Measurements from ENCODE around the gene MAN1A2.
A peak's percentile ranks its signal among the peaks of the same experiment; 100 is the strongest.
"Not testable (repeated sequence)": the region's sequence is repeated elsewhere in the genome, so short reads cannot be mapped to it uniquely, and the experiment has no call there.

Gene MAN1A2

GRCh38 chr1:117346206-117346928 is 20.9 kb upstream of the MAN1A2 start:
- Mint-ChIP-seq H3K4me3 (no peak overlapping the region), H3K4me1 (peaks cover 33% of the 10 kb centered on the region), H3K27ac (no peak overlapping the region), H3K9me3 (no peaks in the 10 kb centered on the region), H3K27me3 (no peaks in the 10 kb centered on the region)
- ATAC-seq (peak; percentile 48), DNase-seq (no peak)

- ATAC-seq, result no peak
- no peak for DNase-seq
- no peak overlapping the region for H3K4me3 Mint-ChIP-seq
- no peaks in the 10 kb centered on the region for H3K27me3 Mint-ChIP-seq
- peaks cover 21% of the 10 kb centered on the region for H3K4me1 Mint-ChIP-seq
- H3K9me3 Mint-ChIP-seq, result no peaks in the 10 kb centered on the region
- H3K27ac Mint-ChIP-seq, result no peak overlapping the region
Observed at GRCh38 chr1:117347907-117348306, 19.3 kb upstream of the MAN1A2 start.

GRCh38 chr1:117352695-117353094 is 14.6 kb upstream of the MAN1A2 start:
- H3K27me3 Mint-ChIP-seq, H3K4me1 Mint-ChIP-seq, H3K9me3 Mint-ChIP-seq, DNase-seq, H3K27ac Mint-ChIP-seq, ATAC-seq, H3K4me3 Mint-ChIP-seq: not testable (repeated sequence)

GRCh38 chr1:117357833-117358603 is 9.2 kb upstream of the MAN1A2 start:
- ATAC-seq, H3K27me3 Mint-ChIP-seq, H3K9me3 Mint-ChIP-seq: not testable (repeated sequence)
- H3K27ac Mint-ChIP-seq, result peak overlapping the region in 1 of 2 donors; percentile 90
- DNase-seq, result peak in 1 of 2 donors; percentile 16
- peaks cover 53% of the 10 kb centered on the region for H3K4me1 Mint-ChIP-seq
- H3K4me3 Mint-ChIP-seq, result peak overlapping the region; percentile 35 to 81

- not testable (repeated sequence) for H3K27me3 Mint-ChIP-seq, H3K9me3 Mint-ChIP-seq, ATAC-seq, DNase-seq
- H3K4me3 Mint-ChIP-seq, result peak overlapping the region; percentile 35 to 81
- peak overlapping the region in 1 of 2 donors; percentile 90 for H3K27ac Mint-ChIP-seq
- H3K4me1 Mint-ChIP-seq, result peaks cover 58% of the 10 kb centered on the region
Observed at GRCh38 chr1:117358604-117358887, 8.7 kb upstream of the MAN1A2 start.

GRCh38 chr1:117359561-117360289 is 7.5 kb upstream of the MAN1A2 start:
- ATAC-seq (no peak), DNase-seq (no peak)
- Mint-ChIP-seq H3K4me1 (peaks cover 67% of the 10 kb centered on the region), H3K4me3 (peak overlapping the region; percentile 43 to 50), H3K27me3 (no peaks in the 10 kb centered on the region), H3K9me3 (peaks cover 0 to 5% of the 10 kb centered on the region in 2 donors), H3K27ac (no peak overlapping the region)

GRCh38 chr1:117362986-117363385 is 4.3 kb upstream of the MAN1A2 start:
- no peaks in the 10 kb centered on the region for H3K9me3 Mint-ChIP-seq
- H3K27me3 Mint-ChIP-seq, result no peaks in the 10 kb centered on the region
- no peak overlapping the region for H3K4me3 Mint-ChIP-seq
- DNase-seq, result no peak
- ATAC-seq, result no peak
- peaks cover 71% of the 10 kb centered on the region for H3K4me1 Mint-ChIP-seq
- H3K27ac Mint-ChIP-seq, result no peak overlapping the region

GRCh38 chr1:117363571-117364048 is 3.6 kb upstream of the MAN1A2 start:
- ATAC-seq (no peak), DNase-seq (peak; percentile 14 to 25)
- H3K4me3 Mint-ChIP-seq, result peak overlapping the region in 1 of 2 donors; percentile 15
- H3K27ac Mint-ChIP-seq, result no peak overlapping the region
- H3K9me3 Mint-ChIP-seq, result no peaks in the 10 kb centered on the region
- H3K27me3 Mint-ChIP-seq, result no peaks in the 10 kb centered on the region
- peaks cover 67% of the 10 kb centered on the region for H3K4me1 Mint-ChIP-seq

GRCh38 chr1:117364240-117364639 is 3.0 kb upstream of the MAN1A2 start:
- Mint-ChIP-seq H3K27ac (no peak overlapping the region), H3K9me3 (no peaks in the 10 kb centered on the region)
- DNase-seq, result no peak

GRCh38 chr1:117365350-117366176 is 1.7 kb upstream of the MAN1A2 start:
- peak overlapping the region; percentile 93 to 97 for H3K27ac Mint-ChIP-seq
- peaks cover 61% of the 10 kb centered on the region for H3K4me1 Mint-ChIP-seq
- H3K27me3 Mint-ChIP-seq, result no peaks in the 10 kb centered on the region
- H3K4me3 Mint-ChIP-seq, result peak overlapping the region; percentile 88 to 89
- ATAC-seq (no peak), DNase-seq (no peak)
- no peaks in the 10 kb centered on the region for H3K9me3 Mint-ChIP-seq

More at GRCh38 chr1:117364240-117364639, 3.0 kb upstream of the MAN1A2 start:
- Mint-ChIP-seq H3K27me3 (no peaks in the 10 kb centered on the region), H3K4me1 (peaks cover 66% of the 10 kb centered on the region), H3K4me3 (no peak overlapping the region)
- no peak for ATAC-seq

- Mint-ChIP-seq H3K4me3 (peak overlapping the region; percentile 89 to 90), H3K9me3 (no peaks in the 10 kb centered on the region), H3K27me3 (no peaks in the 10 kb centered on the region), H3K27ac (peak overlapping the region; percentile 93 to 97), H3K4me1 (peaks cover 61% of the 10 kb centered on the region)
- ATAC-seq (peak; percentile 64), DNase-seq (peak; percentile 79 to 87)
Observed at GRCh38 chr1:117366177-117367045, 838 bp upstream of the MAN1A2 start.

GRCh38 chr1:117368116-117369108 is 1.2 kb downstream of the MAN1A2 start:
- peak; percentile 39 for ATAC-seq
- H3K27ac Mint-ChIP-seq, result peak overlapping the region; percentile 79 to 88
- H3K27me3 Mint-ChIP-seq, result no peaks in the 10 kb centered on the region
- DNase-seq, result peak; percentile 13 to 17
- no peaks in the 10 kb centered on the region for H3K9me3 Mint-ChIP-seq
- peak overlapping the region; percentile 88 to 90 for H3K4me3 Mint-ChIP-seq
- peaks cover 57% of the 10 kb centered on the region for H3K4me1 Mint-ChIP-seq

- H3K27me3 Mint-ChIP-seq, result no peaks in the 10 kb centered on the region
- ATAC-seq (no peak), DNase-seq (no peak)
- H3K9me3 Mint-ChIP-seq, result no peaks in the 10 kb centered on the region
- H3K4me1 Mint-ChIP-seq, result peaks cover 59% of the 10 kb centered on the region
- no peak overlapping the region for H3K27ac Mint-ChIP-seq
- peak overlapping the region; percentile 57 to 88 for H3K4me3 Mint-ChIP-seq
Observed at GRCh38 chr1:117370071-117370470, 2.8 kb downstream of the MAN1A2 start.

Data from stimulated activated naive CD8-positive, alpha-beta T cell treated with anti-CD3 and anti-CD28 coated beads, Interleukin-15, amount 100 ng/mL, for 72 hours (primary cell).